Measurements from ENCODE around the gene SACM1L.
"Not testable (repeated sequence)": the region's sequence is repeated elsewhere in the genome, so short reads cannot be mapped to it uniquely, and the experiment has no call there.

Gene SACM1L

DNA sequence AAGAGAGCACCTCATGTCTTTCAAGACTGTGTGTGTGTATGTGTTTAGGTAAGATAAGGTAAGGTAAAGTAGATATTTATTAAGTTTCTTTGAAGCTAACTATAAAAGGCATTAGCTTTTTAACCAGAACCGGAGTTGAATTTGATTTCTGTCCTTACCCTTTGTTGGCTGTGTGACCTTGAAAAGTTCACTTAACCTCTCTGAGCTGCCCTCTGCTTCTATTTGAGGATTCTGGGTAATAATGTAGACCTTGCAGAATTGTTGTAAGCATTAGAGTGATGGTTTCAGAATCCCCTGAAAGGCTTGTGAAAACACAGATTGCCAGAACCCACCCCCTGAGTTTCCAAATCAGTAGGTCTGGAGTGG lies 21.6 kb upstream of the SACM1L start:
- no peak for DNase-seq

DNA sequence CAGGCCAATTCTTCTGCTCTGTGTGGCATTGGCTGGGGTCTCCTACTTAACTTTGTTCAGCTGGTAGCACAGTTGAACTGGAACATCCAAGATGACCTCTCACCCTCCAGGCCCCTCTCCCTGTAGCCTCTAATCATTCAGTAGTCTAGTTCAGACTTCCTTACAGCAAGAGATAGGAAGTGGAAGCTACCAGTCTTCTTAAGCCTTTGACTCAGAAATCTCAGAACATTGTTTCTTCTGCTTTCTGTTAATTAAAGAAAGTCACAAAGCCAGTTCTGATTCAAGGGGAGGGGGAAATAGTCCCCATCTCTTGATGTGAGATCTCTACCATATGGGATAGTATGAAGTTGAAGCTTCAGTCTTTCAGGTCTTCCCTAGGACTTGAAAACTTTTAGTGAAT lies 18.8 kb upstream of the SACM1L start:
- DNase-seq: no peak

DNA sequence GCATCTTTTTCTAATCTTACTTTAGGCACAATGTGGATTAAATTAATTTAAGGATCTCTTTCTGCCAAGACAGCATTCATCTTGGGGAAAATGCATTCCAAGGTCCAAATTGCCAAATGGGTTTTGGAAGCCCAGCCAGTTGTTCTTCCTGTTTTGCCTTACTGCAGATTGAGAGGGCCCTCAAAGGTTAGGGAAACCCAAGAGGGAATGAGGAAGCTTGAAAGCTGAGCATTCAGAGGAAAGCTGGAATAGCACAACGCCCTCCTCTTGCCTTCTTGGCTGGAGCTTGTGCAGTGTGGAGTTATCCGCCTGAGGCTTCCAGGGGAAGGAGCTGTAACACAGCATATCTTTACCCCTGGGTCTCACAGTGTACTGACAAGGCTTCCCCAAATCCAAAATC lies 18.2 kb upstream of the SACM1L start:
- DNase-seq: no peak

DNA sequence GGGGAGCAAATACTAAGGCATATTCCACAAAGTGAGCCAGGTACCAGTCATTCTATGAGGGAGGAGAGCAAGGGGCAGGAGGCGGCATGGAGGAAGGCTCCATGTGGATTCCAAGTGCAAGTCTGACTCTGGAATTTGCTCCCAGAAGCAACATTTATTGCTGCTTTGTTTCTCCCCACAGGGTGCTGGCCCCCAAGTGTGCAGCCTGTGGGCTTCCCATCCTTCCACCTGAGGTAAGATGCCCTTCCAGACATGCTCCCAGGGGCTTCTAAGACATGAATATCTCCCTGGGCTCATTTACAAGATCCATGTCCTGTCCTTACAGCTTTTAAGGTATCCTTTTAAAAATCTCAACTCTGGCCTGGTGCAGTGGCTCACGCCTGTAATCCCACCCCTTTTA lies 15.9 kb upstream of the SACM1L start:
- no peak for DNase-seq

DNA sequence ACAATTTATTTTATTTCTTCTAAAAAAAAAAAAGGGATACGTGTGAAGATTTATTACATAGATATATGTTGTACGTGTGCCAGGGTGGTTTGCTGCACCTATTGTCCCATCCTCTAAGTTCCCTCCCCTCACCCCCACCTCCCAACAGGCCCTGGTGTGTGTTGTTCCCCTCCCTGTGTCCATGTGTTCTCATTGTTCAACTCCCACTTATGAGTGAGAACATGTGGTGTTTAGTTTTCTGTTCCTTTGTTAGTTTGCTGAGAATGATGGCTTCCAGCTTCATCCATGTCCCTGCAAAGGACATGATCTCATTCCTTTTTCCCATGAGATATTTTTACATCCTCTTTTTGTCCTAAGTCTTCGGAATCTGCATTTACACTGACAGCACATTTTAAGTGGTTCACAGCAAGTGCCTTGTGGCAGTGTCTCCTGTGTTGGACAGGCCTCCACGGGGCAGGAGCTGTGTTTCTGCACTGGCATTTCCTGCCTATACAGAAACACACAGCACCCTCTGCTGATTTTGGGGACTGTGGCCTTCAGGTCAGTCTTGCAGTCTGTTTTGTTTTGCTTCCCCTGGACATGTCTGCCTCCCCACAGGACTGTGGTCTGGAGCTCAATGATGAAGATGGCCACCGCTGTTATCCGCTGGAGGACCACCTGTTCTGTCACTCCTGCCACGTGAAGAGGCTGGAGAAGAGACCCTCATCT lies 12.7 kb upstream of the SACM1L start:
- no peak for DNase-seq

DNA sequence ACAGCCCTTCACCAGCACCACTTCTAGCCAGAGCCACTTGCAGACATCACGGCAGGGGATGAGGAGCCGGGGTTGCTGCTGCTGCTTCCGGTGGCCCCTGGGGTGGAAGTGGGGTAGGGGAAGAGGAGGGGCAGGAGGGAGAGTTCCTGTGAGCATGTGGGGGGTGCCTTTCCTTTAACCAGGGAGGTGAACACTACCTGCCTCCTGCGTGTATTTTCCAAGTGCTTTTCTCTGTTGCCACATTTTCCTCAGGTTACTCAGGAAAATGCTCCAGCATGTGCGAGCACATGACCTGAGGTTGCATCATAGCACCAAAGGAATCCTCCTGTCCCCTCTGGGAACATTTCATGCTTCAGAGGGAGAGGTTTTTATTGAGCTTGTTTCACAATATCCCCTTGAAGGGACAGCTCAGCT lies 12.2 kb upstream of the SACM1L start:
- DNase-seq: no peak

DNA sequence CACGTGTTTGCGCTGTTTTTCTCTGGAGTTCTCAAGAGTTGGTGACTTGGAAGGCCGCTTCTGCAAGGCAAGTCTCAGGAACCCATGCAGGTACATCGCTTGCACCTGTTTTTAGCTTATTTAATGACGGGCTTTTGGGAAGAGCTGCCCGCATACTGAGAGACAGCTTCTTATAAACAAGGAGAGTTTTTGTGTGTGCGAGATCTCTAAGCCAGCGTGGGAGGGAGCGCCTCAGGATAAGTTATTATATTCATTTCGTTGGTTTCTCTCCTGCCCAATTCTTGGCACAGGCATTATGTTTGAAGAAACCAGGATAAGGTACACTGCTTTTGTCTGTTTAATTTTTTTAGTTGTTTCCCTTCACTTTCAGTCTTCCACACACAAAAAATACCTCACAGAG lies 11.4 kb upstream of the SACM1L start:
- DNase-seq: no peak

DNA sequence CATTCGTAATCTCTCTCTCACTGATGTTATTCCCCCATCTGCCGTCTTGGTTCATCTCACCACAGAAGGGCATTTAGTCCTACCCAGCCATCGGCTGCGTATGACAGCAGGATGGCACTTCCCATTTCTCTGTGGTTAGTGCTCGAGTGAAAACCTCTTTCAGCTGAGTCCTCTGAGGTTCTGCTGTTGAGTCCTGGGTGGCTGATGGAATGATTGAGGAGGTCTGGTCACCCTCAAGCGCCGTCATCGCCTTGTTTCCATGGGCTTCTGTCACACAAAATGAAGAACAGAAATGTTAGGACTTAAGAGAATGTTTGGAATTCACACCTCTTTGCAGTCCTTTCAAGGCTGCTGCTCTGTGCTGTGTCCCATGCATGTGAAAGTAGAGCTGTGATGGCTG lies 9.4 kb upstream of the SACM1L start:
- no peak for DNase-seq

DNA sequence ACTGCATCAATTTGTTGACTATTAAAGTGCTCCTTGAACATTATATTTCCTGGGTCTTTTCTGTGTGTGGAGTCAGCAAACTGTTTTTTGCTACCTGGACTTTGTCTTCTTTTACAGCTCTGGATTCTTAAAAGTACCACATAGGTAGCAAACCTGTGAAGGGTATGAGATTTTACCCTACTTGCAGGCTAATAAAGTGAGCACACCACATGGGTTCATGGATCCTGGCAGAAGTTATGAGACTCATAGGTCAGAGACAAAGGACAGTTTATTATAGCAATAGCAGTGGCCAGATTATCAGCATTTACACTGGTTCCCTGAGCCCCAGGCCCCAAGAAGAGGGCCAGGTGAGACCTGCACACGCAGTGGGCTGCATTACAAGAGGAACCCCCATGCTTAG lies 8.0 kb upstream of the SACM1L start:
- DNase-seq: no peak

DNA sequence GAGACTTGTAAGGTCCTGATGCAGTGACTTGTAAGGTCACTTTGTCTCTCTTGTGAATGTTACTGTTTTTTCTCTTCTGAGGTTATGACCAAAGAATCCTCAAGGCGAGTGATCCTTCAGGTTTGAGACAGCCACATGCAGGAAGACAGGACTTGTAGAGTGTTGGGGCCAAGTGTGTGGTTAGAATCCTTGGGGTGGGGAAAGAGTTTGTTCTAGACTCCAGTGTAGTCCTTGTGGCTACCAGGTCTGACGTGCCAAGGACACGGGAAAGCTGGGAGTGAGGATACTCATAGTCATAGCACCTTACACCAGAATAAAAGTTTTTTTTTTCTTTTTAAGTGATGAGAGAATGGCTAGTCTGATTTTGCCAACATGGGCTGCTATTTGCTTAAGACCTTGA lies 7.3 kb upstream of the SACM1L start:
- no peak for DNase-seq

DNA sequence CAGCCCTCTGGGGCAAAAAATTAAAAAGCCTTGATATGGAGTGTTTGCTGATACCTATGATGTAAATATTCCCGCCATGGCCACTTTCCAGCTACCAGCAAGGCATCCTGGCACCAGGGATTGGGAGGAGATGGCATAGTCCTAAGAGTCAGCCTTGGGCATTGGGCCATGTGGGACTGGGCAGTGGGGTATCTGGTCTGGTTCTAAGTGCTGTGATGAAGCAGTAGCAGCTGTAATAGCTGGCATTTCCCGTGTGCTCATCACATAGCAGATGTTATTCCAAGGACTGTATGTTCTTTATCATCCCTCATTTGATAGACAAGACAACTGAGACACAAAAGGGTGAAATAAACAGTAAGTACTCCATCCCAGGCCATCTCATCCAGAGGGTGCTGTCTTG lies 6.9 kb upstream of the SACM1L start:
- DNase-seq: no peak

DNA sequence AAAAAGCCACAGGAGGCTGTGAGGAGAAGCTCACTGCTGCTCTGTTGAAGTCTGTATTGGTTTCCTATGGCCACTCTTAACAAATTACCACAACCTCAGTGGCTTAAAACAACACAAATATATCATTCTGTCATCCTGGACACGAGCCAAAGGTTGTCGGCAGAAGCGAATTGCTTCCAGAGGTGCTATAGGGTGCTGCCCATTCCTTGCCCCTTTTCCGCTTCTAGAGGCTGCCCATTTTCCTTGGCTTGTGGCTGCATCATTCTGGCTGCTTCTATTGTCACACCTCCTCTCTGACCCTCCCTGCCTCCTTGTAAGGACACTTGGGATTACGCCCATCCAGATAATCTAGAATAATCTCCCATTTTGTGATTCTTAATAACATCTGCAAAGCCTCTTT lies 6.4 kb upstream of the SACM1L start:
- no peak for DNase-seq

DNA sequence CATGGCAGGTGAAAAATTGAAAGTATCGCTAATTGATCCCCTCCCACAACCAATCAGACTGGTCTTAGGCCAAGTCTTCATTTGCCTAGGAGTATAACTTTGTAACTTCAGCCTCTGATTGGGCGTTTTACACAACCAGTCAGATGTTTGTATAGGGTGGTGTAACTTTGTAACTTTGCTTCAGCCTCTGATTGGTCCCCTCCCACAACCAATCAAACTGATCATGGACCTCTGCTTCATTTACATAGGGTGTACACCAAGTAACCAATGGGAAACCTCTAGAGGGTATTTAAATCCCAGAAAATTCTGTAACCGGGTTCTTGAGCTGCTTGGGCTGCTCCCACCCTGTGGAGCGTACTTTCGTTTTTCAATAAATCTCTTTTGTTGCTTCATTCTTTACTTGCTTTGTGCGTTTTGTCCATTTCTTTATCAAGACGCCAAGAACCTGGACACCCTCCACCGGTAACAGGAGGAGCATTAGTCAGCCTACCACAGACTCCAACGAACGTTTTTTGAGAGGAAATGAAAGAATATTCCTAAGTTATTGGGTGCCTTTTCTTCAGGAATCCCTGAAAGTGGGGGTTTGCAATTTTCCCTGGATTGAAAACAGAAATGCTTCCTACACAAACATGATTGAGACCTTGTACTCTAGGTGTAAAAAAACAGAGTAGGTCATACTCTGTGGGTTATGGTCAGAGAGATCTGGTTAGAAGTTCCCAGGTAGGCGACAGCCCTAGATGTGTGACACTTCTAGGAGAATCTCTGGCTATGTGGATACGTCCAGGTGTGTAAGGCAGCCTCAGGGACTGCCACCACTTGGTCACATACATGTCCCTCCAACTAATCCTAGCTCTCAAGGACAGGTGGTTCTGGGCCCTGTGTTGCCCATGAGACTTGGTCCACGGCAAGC lies 5.5 kb upstream of the SACM1L start:
- no peak for DNase-seq

DNA sequence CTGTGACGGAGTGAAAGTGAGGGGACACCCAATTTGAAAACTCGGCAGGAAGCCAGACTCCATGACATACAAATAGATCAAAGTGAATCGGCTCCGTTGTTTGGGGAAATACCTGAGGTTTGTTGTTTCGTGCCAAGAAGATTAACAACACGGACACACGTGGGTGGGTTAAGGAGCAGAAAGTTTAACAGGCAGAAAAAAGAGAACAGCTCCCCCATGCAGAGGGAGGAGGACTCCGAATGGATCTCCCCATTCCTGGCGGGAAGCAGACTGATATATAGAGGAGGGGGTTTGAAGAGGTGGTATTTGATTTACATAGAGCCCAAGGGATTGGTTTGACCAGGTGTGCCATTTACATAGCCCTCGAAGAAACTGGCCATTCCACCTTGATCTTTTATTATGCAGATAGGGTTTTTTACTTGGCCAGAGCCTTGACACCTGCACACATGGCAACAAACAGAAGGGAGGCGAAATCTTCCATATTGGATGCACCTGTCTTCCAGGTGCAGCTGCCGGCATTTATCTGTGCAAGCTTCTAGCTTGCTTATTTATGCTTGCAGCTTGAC lies 4.8 kb upstream of the SACM1L start:
- DNase-seq: no peak

DNA sequence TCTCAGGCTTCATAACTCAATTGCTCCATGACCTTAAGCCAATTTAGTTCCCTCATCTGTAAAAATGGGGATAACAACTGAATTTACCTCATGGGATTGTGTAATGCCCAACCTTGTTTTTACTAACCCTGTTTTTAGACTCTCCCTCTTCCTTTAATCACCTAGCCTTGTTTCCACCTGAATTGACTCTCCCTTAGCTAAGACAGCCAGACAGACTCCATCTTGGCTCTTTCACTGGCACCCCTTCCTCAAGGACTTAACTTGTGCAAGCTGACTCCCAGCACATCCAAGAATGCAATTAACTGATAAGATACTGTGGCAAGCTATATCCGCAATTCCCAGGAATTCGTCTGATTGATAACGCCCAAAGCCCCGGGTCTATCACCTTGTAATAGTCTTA lies 3.5 kb upstream of the SACM1L start:
- not testable (repeated sequence) for DNase-seq

DNA sequence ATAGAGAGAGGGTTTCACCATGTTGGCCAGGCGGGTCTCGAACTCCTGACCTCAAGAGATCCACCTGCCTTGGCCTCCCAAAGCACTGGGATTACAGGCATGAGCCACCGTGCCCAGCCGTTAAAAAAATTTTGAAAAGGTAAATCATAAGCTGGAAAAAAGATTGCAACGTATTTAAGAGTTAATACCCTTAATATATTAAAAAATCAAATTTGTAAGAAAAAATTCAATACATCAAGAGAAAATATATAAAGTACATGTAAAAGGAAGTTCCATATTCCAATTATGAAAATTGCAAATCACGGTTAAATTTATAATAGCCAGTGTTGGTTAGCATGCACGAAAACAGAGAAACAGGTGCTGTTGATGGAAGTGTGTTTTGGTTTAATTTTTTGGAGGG lies 2.3 kb upstream of the SACM1L start:
- no peak for DNase-seq

DNA sequence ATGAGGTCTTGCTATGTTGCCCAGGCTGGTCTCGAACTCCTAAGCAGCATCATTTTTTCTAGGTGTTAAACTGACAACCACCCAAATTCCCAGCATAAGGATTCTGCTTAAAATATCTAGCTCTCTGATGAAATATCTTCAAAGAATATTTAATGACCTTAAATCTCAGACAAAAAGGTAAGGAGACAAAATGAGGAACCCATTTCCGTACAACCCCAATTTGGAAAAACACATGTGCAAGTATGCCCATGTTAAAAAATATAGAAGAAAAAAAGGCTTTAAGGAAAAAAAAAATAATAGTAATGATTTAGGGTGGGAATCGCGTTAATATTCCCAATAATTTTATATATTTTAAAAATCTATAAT lies 1.4 kb upstream of the SACM1L start:
- DNase-seq: no peak

DNA sequence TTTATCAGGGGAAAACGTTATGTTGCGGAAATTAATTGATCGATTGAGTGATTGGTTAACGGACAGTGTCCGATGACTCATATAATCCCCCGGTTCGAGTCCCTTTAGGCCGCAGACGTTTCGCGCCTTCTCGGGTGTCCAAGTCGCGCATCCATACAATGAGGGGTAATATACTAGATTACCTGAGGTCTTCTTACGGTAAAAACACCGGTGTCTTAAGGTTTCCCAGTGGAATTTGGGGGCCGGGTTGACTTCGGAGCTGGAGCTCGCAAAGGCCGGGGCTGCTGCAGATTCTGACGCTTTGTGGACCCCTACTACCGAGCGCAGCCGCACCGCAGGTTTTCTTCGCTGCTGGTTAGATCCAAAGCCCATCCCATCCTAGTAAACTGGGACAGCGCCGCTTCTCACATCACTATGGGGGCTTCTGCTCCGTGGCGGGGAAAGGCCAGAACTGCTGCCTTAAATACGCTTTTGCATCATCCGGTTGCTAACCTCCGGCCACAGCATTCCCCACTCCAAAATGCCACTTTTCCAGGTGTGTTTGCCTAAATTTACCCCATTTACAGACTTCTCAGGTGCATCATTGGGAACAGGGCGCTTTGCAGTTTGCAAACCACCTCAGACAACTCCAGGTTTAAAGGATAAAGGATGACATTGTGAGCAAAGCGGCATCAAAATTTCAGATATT lies 858 bp upstream of the SACM1L start:
- DNase-seq: no peak

DNA sequence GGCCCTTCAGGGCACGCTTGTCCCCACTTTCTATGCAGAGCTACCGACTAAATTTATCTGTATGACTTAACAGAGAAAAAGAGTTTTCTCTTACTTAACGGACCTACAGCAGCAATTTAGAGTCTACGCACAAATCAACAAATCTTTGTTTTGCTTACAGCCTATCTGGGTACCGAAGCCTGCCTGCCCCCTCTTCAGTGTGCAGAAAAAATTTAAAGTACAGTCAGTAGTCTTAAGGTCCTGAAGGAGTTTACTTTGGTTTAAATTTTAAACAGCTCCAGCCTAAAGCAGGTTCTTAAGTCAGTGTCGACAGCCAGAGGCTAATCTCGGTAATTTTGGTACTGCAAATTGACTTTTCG lies 570 bp downstream of the SACM1L start:
- no peak for DNase-seq

DNA sequence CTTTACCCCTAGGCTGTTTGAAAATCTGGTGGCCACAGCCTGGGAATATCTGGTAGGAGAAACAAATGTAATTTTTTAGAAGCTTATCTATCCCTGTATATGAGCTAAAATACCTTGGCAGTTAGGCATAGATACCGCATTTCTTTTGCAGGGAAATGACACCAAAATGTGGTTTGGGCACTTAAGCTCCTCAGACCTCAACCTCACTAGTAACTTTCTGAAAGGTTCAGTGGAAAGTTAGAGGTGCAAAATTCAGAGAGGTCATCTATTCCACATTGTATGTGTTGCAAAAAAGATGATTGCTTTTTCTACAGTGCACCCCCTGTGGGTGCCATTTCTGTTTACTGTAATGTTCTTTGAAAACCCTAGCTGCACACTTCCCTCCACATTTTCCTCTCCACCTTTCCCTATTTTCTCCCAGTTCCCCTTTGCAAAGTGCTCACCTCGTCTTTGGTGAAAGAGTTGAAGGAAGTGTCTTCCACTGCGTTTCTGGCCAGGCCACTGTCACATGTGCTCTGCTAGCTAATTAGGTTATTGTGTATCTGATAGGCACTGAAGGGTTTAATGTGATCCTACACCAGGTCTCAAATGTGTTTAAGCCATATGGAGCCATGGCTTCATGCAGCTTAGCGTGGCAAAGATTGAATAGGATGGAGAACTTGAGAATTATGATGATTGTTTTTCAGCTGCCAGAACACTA lies 1.3 kb downstream of the SACM1L start:
- DNase-seq: no peak

DNA sequence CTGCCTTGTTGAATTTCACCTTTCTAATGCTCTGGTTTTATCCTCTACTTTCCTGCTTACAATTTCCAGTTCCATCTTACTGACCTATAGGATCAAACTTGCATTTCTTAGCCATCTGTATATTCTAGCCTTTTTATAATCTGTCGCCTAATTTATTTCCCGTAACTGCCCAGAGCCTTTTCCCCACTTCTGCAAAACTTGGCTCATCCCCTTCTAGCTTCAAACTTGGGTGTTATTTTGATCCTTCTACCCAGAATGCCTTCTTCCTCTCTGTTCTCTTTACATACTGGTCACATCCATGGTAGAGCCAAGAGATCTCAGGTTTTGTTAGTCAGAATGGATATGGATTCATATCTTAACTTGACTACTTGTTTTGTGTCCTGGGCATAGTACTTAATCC lies 2.6 kb downstream of the SACM1L start:
- no peak for DNase-seq

DNA sequence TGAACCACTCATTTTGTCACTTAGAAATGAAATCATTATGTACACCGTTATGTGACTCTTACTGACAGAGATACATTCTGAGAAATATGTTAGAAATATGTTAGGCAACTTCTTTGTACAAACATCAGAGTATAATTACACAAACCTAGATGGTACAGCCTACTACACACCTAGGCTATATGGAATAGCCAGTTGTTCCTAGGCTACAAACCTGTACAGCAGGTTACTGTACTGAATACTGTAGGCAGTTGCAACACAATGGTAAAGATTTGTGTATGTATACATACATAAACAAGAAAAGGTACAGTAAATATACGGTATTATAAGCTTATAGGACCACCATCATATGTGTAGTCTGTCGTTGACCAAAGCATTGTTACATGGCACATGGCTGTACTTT lies 3.7 kb downstream of the SACM1L start:
- no peak for DNase-seq

DNA sequence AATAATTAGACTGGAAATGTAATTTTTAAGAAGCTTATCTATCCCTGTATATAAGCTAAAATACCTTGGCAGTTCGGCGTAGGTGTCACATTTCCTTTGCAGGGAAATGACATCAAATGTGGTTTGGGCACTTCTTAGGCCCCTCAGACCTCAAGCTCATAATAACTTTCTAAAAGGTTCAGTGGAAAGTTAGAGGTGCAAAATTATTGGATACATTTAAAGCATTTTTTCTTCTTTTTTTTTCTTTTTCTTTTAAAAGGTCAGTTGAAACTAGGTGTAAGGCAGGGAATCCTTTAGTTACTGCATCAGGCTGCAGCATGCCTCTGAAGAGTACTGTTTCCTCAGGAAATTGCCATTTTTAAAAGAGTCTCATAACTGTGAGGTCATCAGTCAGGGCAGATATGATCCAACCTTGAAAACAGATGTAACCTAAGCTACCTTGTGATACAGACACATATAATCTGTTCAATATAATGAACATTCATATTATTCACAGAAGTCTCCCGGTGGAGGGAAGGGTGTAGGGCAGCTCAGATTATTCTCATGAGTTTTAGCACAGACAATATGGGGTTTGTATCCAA lies 4.8 kb downstream of the SACM1L start:
- DNase-seq: no peak

Data from NCI-H774 (cell line).